ENCODE measurements around the gene SAMD4A.

- no peak for TF ChIP-seq POLR2A (IDR thresholded peaks at IDR 0.05)
- TF ChIP-seq, protein P1, sequence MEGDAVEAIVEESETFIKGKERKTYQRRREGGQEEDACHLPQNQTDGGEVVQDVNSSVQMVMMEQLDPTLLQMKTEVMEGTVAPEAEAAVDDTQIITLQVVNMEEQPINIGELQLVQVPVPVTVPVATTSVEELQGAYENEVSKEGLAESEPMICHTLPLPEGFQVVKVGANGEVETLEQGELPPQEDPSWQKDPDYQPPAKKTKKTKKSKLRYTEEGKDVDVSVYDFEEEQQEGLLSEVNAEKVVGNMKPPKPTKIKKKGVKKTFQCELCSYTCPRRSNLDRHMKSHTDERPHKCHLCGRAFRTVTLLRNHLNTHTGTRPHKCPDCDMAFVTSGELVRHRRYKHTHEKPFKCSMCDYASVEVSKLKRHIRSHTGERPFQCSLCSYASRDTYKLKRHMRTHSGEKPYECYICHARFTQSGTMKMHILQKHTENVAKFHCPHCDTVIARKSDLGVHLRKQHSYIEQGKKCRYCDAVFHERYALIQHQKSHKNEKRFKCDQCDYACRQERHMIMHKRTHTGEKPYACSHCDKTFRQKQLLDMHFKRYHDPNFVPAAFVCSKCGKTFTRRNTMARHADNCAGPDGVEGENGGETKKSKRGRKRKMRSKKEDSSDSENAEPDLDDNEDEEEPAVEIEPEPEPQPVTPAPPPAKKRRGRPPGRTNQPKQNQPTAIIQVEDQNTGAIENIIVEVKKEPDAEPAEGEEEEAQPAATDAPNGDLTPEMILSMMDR (IDR thresholded peaks at IDR 0.05): no peak
Observed at GRCh38 chr14:54781961-54782750, 215.2 kb downstream of the SAMD4A start.

All from esophagus squamous epithelium (tissue), 4 donors.